NCI-H128 (cell line): ENCODE measurements around the gene TSPAN7.

Experiments
- DNase-seq: peaks from one replicate; lab custom pipeline; 2025; ENCODE audit not compliant: unreplicated experiment; lab: John Stamatoyannopoulos, UW

TSPAN7 gene

GRCh38 chrX:38561126-38561868 lies at the start of gene TSPAN7:
Gene TSPAN7, plus strand, starts transcription at chrX:38561542. Its CDS starts 5 bp downstream, at chrX:38561547.
- peak; percentile 60 for DNase-seq

- no peak for DNase-seq
Measured at GRCh38 chrX:38513112-38513742, 48.1 kb upstream of the TSPAN7 start.

GRCh38 chrX:38514016-38514854 lies 47.1 kb upstream of the TSPAN7 start:
- no peak for DNase-seq

GRCh38 chrX:38515291-38515690 lies 46.1 kb upstream of the TSPAN7 start:
- no peak for DNase-seq

- no peak for DNase-seq
Measured at GRCh38 chrX:38516196-38516774, 45.1 kb upstream of the TSPAN7 start.

GRCh38 chrX:38519651-38520050 lies 41.7 kb upstream of the TSPAN7 start:
- no peak for DNase-seq

GRCh38 chrX:38538134-38538533 lies 23.2 kb upstream of the TSPAN7 start:
- no peak for DNase-seq

GRCh38 chrX:38539748-38540147 lies 21.6 kb upstream of the TSPAN7 start:
- DNase-seq: no peak

- DNase-seq: no peak
Measured at GRCh38 chrX:38548508-38548907, 12.8 kb upstream of the TSPAN7 start.

GRCh38 chrX:38552721-38553120 lies 8.6 kb upstream of the TSPAN7 start:
- DNase-seq: no peak

- DNase-seq: no peak
Measured at GRCh38 chrX:38558686-38559085, 2.7 kb upstream of the TSPAN7 start.

GRCh38 chrX:38560776-38561125 lies 591 bp upstream of the TSPAN7 start:
- no peak for DNase-seq

GRCh38 chrX:38561951-38562719 lies 793 bp downstream of the TSPAN7 start:
- DNase-seq: peak; percentile 44

- DNase-seq: no peak
Measured at GRCh38 chrX:38563030-38563429, 1.7 kb downstream of the TSPAN7 start.

GRCh38 chrX:38570396-38570795 lies 9.1 kb downstream of the TSPAN7 start:
- DNase-seq: no peak

- no peak for DNase-seq
Measured at GRCh38 chrX:38571058-38571457, 9.7 kb downstream of the TSPAN7 start.

GRCh38 chrX:38574858-38575257 lies 13.5 kb downstream of the TSPAN7 start:
- no peak for DNase-seq

- DNase-seq: no peak
Measured at GRCh38 chrX:38575888-38576287, 14.5 kb downstream of the TSPAN7 start.

- no peak for DNase-seq
Measured at GRCh38 chrX:38577738-38578137, 16.4 kb downstream of the TSPAN7 start.

- no peak for DNase-seq
Measured at GRCh38 chrX:38578167-38578566, 16.8 kb downstream of the TSPAN7 start.

GRCh38 chrX:38583181-38583580 lies 21.8 kb downstream of the TSPAN7 start:
- no peak for DNase-seq
